Stimulated activated CD4-positive, alpha-beta T cell treated with anti-CD3 and anti-CD28 coated beads, TNF-alpha, amount 100 ng/mL, for 24 hours (primary cell): ENCODE measurements around the gene TMEM255B.

Experiments
- DNase-seq, 3 experiments: peaks; one replicate each; pipeline ENCODE4 v3.0.0-alpha.2; 2020; ENCODE audit warnings: low read depth in 3 of 3

The TMEM255B gene

GRCh38 chr13:113803409-113804016 lies 44.5 kb downstream of the TMEM255B start:
- no peak for DNase-seq

- no peak for DNase-seq
These were observed 45.1 kb downstream of the TMEM255B start for GRCh38 chr13:113804017-113804702.

GRCh38 chr13:113804703-113805430 lies 45.8 kb downstream of the TMEM255B start:
- DNase-seq = no peak

- no peak for DNase-seq
These were observed 46.5 kb downstream of the TMEM255B start for GRCh38 chr13:113805431-113806103.

- DNase-seq = no peak
These were observed 47.1 kb downstream of the TMEM255B start for GRCh38 chr13:113806104-113806471.

- DNase-seq = no peak
These were observed 47.5 kb downstream of the TMEM255B start for GRCh38 chr13:113806526-113806925.

GRCh38 chr13:113808058-113808834 lies 49.2 kb downstream of the TMEM255B start:
- no peak for DNase-seq

GRCh38 chr13:113809934-113810333 lies 50.9 kb downstream of the TMEM255B start:
- DNase-seq = no peak

- DNase-seq = no peak
These were observed 51.6 kb downstream of the TMEM255B start for GRCh38 chr13:113810640-113811039.

- no peak for DNase-seq
These were observed 52.3 kb downstream of the TMEM255B start for GRCh38 chr13:113811081-113811928.

GRCh38 chr13:113812178-113813040 lies 53.4 kb downstream of the TMEM255B start:
- DNase-seq = no peak

GRCh38 chr13:113813070-113813748 lies 54.2 kb downstream of the TMEM255B start:
- no peak for DNase-seq

GRCh38 chr13:113813749-113814434 lies 54.9 kb downstream of the TMEM255B start:
- DNase-seq = no peak

GRCh38 chr13:113814435-113814821 lies 55.4 kb downstream of the TMEM255B start:
- DNase-seq = no peak

- DNase-seq = no peak
These were observed 56.4 kb downstream of the TMEM255B start for GRCh38 chr13:113815151-113816058.

- no peak for DNase-seq
These were observed 57.4 kb downstream of the TMEM255B start for GRCh38 chr13:113816254-113816929.
